ENCODE results near the gene RPS6KB2. TPM values are rescaled to one million over a fixed set of nuclear protein-coding genes. Genes with fewer than 3 reads are reported as not detected.

RPS6KB2 gene
- total and polyA plus RNA-seq, 2 of the 4 experiments (the other 2 are of a cell fraction): 50.7 to 58.4 TPM

- H3K4me1 ChIP-seq (ENCODE audit: control insufficient read depth, insufficient read depth, low read length): peaks cover 20% of the 10 kb centered on the region
- ATAC-seq (ENCODE audit: low read depth) (no peak), DNase-seq (no peak)
- no peak overlapping the region for H3K4me2 ChIP-seq (ENCODE audit: low read depth, low read length)
- ChIA-PET POLR2A (ENCODE audit: unreplicated experiment) (interaction anchor here (0.7 to 1.6 kb wide), 2 partner anchors 28 to 32 kb away, joined by 4 to 21 read pairs; partner anchors contain the start of gene POLD4), CTCF (interaction anchor here (0.7 to 7.8 kb wide), 7 partner anchors 8 to 95 kb away, joined by 4 to 128 read pairs (median 8); partner anchors contain the start of genes CLCF1, POLD4, RAD9A and SSH3)
- H2BK120ac ChIP-seq (ENCODE audit: low read depth, low read length): no peak overlapping the region
- H3K4me3 ChIP-seq (ENCODE audit: insufficient read depth, low read depth, low read length): no peak overlapping the region
- peaks cover 8% of the 10 kb centered on the region for H3K9me1 ChIP-seq (ENCODE audit: insufficient read depth, low read length)
- H4K20me1 ChIP-seq (ENCODE audit: insufficient read depth, low read length): no peaks in the 10 kb centered on the region
- H3K14ac ChIP-seq (replicated peaks; ENCODE audit: low read depth, low read length): no peak overlapping the region
- no peaks in the 10 kb centered on the region for H3K9me3 ChIP-seq (ENCODE audit: control insufficient read depth, insufficient read depth, low read length)
- no peak overlapping the region for H3K9ac ChIP-seq (ENCODE audit: low read depth, low read length)
- no peak overlapping the region; the same call in 1 of the 2 replicates for H4K5ac ChIP-seq (ENCODE audit: low read depth, low read length)
- H3K56ac ChIP-seq (ENCODE audit: extremely low read depth, insufficient read depth, low read length): no peak overlapping the region
- H2AK9ac ChIP-seq (replicated peaks; ENCODE audit: low read depth, low read length, poor library complexity): no peak overlapping the region
- dilution Hi-C loops (cut with HindIII; ENCODE audit: low sequenced_read_pairs, unreplicated experiment) (no loop called here), in situ Hi-C loops (cut with MboI; ENCODE audit: low sequenced_read_pairs) (loop anchor here (5.0 kb wide), 1 partner anchor 119 kb away; no protein-coding TSS in a partner anchor), intact Hi-C loops (cut with micrococcal nuclease) (no loop called here)
- H2BK20ac ChIP-seq (ENCODE audit: low read depth, low read length): no peak overlapping the region
- 86% methylated on average over 8 of the region's 13 CpGs; no CpG with 5 or more reads in 1 of the 2 experiments for WGBS, 2 experiments (ENCODE audit: extremely low coverage in 2 of 2, insufficient read length in 1 of 2)
- no peak overlapping the region for H3K23ac ChIP-seq (ENCODE audit: low read depth, low read length)
- BruUV-seq (replicated peaks): no TSS peak
- H2BK5ac ChIP-seq (ENCODE audit: low read depth, low read length, poor library complexity, severe bottlenecking): no peak overlapping the region
- no peaks in the 10 kb centered on the region for H3K27me3 ChIP-seq (ENCODE audit: control insufficient read depth, insufficient read depth, low read length)
- H3K27ac ChIP-seq (ENCODE audit: insufficient read depth, low read length): no peak overlapping the region
- H2BK15ac ChIP-seq (ENCODE audit: low read depth, low read length): no peak overlapping the region
- no peaks in the 10 kb centered on the region for H3K36me3 ChIP-seq (ENCODE audit: control insufficient read depth, insufficient read depth, low read length)
- H4K91ac ChIP-seq (ENCODE audit: insufficient read depth, low read depth, low read length): no peak overlapping the region
- H4K8ac ChIP-seq (ENCODE audit: low read depth in 2 of 2, low read length in 2 of 2): no peak overlapping the region
- 0 out of 4 replicates have a peak, but pooled peaks cover 0 to 4% of the 10 kb centered on the region in 2 experiments for H3K79me1 ChIP-seq (ENCODE audit: low read depth in 1 of 2, low read length in 2 of 2)
- H2AK5ac ChIP-seq (ENCODE audit: low read depth, low read length): no peak overlapping the region
- no peak overlapping the region for H3K18ac ChIP-seq (ENCODE audit: low read depth, low read length)
- H2AFZ ChIP-seq (replicated peaks; ENCODE audit: low read length, poor library complexity): peak overlapping the region; percentile 5
- H3K4ac ChIP-seq (ENCODE audit: low read depth, low read length): no peak overlapping the region; the same call in 1 of the 2 replicates
- TF ChIP-seq RCOR1 (IDR thresholded peaks at IDR 0.05; ENCODE audit: insufficient replicate concordance, low read length) (no peak), ELK1 (IDR thresholded peaks at IDR 0.05; ENCODE audit: borderline replicate concordance, low read depth, low read length) (no peak), CHD1 (IDR thresholded peaks at IDR 0.05; ENCODE audit: low read depth, low read length) (no peak), BHLHE40 (IDR thresholded peaks at IDR 0.05; ENCODE audit: low read depth, low read length) (no peak), RFX5 (IDR thresholded peaks at IDR 0.05; ENCODE audit: low read depth, low read length) (no peak), RAD21 (IDR thresholded peaks at IDR 0.05; ENCODE audit: low read length) (no peak), USF2 (IDR thresholded peaks at IDR 0.05; ENCODE audit: low read depth, low read length) (no peak), POLR2A (IDR thresholded peaks at IDR 0.05; ENCODE audit: low read depth, low read length) (no peak), MAZ (IDR thresholded peaks at IDR 0.05; ENCODE audit: borderline replicate concordance, low read depth, low read length) (no peak), CEBPB (IDR thresholded peaks at IDR 0.05; ENCODE audit: low read depth, low read length) (no peak), MAFK (IDR thresholded peaks at IDR 0.05; ENCODE audit: low read depth, low read length) (no peak), NFE2L2 (IDR thresholded peaks at IDR 0.05; ENCODE audit: low read depth, low read length) (no peak), FOS (IDR thresholded peaks at IDR 0.05; ENCODE audit: low read depth, low read length) (no peak), MXI1 (IDR thresholded peaks at IDR 0.05; ENCODE audit: borderline replicate concordance, low read depth, low read length) (no peak), CTCF (conservative IDR thresholded peaks at IDR 0.05; ENCODE audit: low read depth, low read length) (no peak)
Measured at GRCh38 chr11:67381244-67381972, 46.9 kb upstream of the RPS6KB2 start.
